ENCODE results near the gene RSPO1.

DNA sequence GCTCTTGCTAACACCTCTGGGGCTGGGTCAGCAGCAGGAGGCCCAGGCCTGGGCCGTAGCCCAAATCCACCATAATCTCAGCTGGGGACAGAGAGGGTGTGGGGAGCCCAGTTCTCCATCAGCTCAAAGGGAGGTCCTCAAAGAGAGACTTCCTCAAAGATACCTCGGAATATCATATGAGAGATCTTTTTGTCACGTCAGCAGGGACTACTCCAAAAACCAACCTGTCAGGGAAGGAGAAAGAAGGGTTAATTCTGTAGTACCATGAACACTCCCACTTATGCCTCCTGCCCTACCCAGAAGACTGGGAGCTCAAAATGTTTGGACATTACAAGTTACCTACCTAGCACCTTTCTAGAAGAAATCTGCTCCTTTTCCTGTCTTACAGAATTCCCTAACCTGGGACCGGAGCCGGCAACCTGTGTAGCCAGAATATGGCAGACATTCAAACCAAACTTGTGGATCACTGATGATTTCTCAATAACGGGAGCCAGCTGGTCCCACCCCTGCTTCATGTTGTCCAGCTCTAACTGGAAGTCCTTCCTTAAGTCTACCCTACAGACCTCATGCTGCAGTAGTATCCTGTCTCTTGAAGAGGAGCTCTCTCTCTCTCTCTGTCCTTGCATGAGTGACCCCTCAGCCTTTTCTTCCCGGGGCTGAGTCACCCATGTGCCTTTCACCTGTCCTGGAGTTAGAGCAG is 4.8 kb downstream of the RSPO1 start:
- TF ChIP-seq, protein P1, sequence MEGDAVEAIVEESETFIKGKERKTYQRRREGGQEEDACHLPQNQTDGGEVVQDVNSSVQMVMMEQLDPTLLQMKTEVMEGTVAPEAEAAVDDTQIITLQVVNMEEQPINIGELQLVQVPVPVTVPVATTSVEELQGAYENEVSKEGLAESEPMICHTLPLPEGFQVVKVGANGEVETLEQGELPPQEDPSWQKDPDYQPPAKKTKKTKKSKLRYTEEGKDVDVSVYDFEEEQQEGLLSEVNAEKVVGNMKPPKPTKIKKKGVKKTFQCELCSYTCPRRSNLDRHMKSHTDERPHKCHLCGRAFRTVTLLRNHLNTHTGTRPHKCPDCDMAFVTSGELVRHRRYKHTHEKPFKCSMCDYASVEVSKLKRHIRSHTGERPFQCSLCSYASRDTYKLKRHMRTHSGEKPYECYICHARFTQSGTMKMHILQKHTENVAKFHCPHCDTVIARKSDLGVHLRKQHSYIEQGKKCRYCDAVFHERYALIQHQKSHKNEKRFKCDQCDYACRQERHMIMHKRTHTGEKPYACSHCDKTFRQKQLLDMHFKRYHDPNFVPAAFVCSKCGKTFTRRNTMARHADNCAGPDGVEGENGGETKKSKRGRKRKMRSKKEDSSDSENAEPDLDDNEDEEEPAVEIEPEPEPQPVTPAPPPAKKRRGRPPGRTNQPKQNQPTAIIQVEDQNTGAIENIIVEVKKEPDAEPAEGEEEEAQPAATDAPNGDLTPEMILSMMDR (IDR thresholded peaks at IDR 0.05), result no peak
- no peak for TF ChIP-seq POLR2A (IDR thresholded peaks at IDR 0.05)
